HG02571 (cell line): Measurements from ENCODE around the gene USP10.
"Not testable (repeated sequence)": the region's sequence is repeated elsewhere in the genome, so short reads cannot be mapped to it uniquely, and the experiment has no call there.

Source experiments
- ATAC-seq: cut with Tn5 transposase; IDR thresholded peaks from one replicate; pipeline ENCODE4 v1.9.1; 2021; ENCODE audit warnings: mild to moderate bottlenecking, moderate library complexity; ENCODE audit not compliant: unreplicated experiment

USP10 gene

DNA sequence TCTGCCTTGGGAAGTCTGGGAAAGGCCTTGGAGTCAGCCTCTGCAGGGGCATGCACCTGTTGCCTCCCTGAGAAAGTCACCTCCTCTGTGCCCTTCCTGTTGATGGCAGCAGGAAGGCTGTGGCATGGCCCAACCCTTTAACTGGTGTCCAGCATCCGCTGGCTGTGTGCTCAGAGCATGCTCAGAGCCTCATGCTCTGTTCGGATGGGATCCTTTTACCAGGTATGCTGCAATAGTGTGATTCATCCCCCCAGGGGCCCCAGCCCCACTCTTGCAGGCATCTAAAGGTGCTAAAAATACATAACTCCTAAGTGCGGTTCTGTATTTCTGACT is 26.6 kb upstream of the USP10 start:
- no peak for ATAC-seq

- ATAC-seq = no peak
Measured at GRCh38 chr16:84673561-84673960, 26.2 kb upstream of the USP10 start.

DNA sequence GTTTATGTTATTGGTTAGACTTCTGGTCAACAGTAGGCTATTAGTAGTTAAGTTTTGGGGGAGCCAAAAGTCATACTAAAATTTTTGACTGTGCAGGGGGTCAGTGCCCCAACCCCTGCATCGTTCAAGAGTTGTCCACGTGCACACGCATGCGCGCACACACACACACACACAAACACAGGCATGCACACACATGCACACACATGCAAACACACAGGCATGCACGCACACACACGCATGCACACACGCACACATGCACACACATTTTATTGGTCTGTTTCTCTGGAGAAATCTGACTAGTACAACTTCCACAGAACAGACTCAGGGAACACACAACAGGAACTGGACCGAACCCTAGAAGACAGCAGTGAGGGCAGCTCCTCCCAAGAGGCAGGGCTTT is 24.4 kb upstream of the USP10 start:
- no peak for ATAC-seq

DNA sequence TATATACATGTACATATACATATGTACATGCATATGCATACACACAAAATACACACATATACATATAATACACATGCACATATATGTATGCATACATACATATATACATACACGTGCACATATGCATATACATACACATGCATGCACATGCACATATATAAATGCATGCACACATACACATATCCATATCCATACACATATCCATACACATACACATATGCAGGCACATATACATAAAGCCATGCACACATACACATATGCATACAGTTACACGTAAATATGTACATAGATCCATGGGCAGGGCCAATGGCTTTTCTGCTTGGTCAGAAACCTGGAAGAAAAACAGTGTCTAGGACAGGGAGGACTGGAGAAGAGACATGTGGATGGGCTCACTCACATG is 23.9 kb upstream of the USP10 start:
- no peak for ATAC-seq

DNA sequence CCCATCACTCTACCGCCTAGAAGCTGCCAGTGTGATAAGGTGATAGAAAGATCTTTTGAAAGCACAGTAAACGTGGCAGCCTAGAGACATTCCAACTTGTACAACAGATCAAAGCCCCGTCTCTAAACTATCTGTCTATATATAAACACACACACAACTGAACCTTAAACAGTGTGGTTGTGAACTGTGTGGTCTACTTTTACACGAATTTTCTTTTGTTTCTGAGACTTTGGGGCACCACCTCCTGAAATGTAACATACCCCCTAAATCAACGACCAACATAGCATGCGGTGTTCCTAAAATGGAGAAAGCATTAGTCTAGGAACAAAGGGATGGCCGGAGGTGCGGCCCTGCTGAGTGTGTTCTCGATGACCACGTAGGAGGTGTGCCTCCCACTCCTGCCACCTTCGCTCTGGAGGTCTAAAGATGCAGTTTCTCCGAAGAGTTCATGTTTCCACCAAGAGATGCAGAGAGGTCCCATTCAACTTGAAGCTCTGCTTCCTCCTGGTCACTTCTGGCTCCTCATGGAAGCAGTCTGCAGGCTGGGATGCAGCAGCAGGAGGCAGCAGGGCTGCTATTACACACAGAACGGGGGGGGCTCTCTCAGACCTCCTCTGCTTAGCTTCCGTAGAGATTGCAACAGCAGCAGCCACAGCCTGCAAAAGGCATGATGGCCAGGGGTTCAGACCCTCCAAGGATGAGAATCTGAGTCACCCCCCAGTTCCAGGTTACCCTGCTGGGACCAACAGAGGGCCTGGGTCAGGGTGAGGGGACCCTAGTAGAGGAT is 22.6 kb upstream of the USP10 start:
- ATAC-seq = no peak

- ATAC-seq = no peak
Measured at GRCh38 chr16:84677849-84678248, 22.0 kb upstream of the USP10 start.

- ATAC-seq = no peak
Measured at GRCh38 chr16:84678541-84678940, 21.3 kb upstream of the USP10 start.

GRCh38 chr16:84680165-84680842 is 19.5 kb upstream of the USP10 start:
- ATAC-seq = no peak

GRCh38 chr16:84680843-84681629 is 18.8 kb upstream of the USP10 start:
- no peak for ATAC-seq

- ATAC-seq = no peak
Measured at GRCh38 chr16:84683691-84684591, 15.9 kb upstream of the USP10 start.

DNA sequence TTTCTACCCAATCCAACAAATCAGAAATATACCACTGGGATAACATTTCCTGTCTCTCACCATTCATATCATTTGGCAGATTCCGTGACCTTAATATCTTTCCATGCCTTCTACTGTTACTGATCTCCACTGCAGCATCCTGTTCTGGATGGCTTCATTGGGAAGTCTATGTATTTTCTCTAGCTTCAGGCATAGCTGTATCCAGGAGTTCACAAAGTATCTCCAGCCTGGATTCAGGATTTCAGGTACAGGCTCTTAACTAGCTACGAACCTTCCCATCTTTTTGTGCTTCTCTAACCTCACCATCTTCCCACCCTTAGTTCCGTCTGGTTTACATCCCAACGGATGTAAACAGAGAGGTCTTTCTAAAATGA is 15.2 kb upstream of the USP10 start:
- ATAC-seq = no peak

GRCh38 chr16:84685210-84685609 is 14.6 kb upstream of the USP10 start:
- no peak for ATAC-seq

DNA sequence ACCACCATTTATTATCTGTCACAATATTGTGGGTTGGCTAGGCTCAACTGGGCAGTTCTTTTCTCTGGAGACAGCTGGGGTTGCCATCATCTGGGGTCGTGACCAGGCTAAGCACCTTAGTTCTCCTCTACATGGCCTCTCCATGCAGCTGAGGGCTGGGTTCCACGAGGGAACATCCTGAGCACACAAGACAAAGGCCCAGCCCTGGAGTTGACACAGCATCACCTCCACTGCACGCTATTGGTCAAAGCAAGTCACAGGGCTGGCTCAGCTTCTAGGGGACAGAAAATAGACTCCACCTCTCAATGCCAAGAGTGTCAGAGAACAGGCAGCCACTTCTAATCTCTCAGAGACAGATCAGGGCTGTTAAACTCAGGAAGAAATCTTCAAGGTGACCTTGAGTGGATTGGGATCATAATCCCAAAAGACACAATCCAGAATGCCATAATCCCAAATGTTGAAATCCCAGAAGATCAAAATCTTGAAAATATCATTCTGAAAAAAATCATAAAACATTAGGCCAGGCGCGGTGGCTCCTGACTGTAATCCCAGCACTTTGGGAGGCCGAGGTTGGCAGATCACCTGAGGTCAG is 13.0 kb upstream of the USP10 start:
- no peak for ATAC-seq

DNA sequence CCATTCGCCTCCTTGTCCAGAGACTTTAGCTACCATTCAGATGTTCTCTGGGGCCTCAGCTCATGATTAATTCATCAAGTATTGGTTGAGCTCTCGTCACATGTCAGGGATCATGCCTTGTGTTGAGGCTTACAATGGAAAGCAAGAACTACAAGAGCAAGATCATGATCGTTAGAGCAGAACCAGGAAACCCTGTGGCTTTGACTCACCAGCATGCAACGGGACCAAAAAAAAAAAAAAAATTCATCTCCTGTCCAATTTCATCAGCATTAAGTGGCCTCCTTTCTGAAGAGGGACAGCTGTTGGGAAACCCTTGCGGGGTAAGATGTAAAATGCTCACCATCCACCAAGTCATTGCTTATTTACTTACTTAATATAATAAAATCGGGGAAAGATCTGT is 12.1 kb upstream of the USP10 start:
- no peak for ATAC-seq

DNA sequence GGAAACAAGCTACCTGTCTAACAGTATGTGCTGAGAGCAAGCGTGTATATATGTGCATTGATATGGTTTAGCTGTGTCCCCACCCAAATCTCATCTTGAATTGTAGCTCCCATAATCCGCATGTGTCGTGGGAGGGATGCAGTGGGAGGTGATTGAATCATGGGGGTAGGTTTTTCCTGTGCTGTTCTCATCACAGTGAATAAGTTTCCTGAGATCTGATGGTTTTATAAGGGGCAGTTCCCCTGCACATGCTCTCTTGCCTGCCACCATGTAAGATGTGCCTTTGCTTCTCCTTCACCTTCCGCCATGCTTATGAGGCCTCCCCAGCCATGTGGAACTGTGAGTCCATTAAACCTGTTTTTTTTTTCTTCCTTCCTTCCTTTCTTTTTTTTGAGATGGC is 11.6 kb upstream of the USP10 start:
- ATAC-seq = not testable (repeated sequence)

- ATAC-seq = no peak
Measured at GRCh38 chr16:84689111-84689510, 10.7 kb upstream of the USP10 start.

GRCh38 chr16:84690088-84690819 is 9.5 kb upstream of the USP10 start:
- ATAC-seq = no peak

DNA sequence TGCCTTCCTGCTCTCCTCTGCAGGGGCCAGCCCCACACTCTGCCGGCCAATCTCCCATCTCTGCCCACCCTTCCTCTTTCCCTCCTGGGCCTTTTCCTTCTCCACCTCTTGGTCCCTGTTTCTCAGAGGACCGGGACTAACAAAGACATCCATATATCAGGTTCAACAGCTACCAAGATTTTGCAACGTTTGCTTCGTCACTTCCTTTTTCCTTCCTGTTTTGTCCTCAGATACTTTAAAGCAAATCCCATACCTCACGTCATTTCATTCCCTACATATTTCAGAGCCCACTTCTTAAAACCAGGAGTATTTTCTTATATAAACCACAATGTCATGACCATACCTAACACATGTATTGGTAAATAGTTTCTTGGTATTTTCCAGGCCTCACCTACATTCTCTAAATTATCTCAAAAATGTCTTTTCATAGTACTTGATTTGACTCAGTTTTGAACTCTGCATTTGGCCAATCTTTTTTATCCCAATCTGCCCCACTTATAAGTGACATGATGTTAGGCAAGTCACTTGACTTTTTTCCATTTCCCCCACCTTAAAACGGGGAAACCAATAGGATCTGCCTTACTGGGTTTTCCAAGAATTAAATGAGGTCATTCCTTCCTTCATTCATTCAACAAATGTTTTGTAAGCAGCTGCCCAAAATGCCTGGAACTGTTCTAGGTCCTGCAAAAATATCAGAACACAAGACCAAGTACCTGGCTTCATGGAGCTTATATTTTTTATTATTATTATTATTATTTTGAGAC is 7.2 kb upstream of the USP10 start:
- no peak for ATAC-seq

- not testable (repeated sequence) for ATAC-seq
Measured at GRCh38 chr16:84693869-84694268, 5.9 kb upstream of the USP10 start.
